Activated B cell treated with CpG ODN at 0.5 μM for 24 hours (primary cell): ENCODE results near the gene G2E3. TPM values are rescaled to one million over a fixed set of nuclear protein-coding genes. Genes with fewer than 3 reads are reported as not detected.
"Not testable (repeated sequence)": the region's sequence is repeated elsewhere in the genome, so short reads cannot be mapped to it uniquely, and the experiment has no call there.

ENCODE experiments used
- ATAC-seq: fragments of 200-7000 bp; cut with Tn5 transposase; one replicate; pipeline ENCODE4 v1.10.0; 2021; ENCODE audit warnings: low read depth, mild to moderate bottlenecking, moderate library complexity
- CTCF ChIA-PET: fragments of 350-600 bp; sonication (Branson Sonifier 250); formaldehyde crosslinking; loops from one replicate; lab custom pipeline; 2021; ENCODE audit warnings: antibody characterized with exemption; lab: Charles Lee
- POLR2A ChIA-PET: fragments of 350-600 bp; sonication (Branson Sonifier 250); formaldehyde crosslinking; loops from one replicate; lab custom pipeline; 2021; ENCODE audit warnings: antibody characterized with exemption; lab: Charles Lee
- DNase-seq: peaks from one replicate; pipeline ENCODE4 v3.0.0; 2022
- H3K27ac Mint-ChIP-seq: one replicate; pipeline ENCODE4 v1.8.0; 2020; ENCODE audit warnings: mixed read lengths
- H3K27me3 Mint-ChIP-seq: one replicate; pipeline ENCODE4 v1.8.0; 2021; ENCODE audit warnings: mixed read lengths
- H3K36me3 Mint-ChIP-seq: one replicate; pipeline ENCODE4 v1.8.0; 2021; ENCODE audit warnings: low read depth, mixed read lengths
- H3K4me1 Mint-ChIP-seq: one replicate; pipeline ENCODE4 v1.8.0; 2021; ENCODE audit warnings: mixed read lengths
- H3K4me3 Mint-ChIP-seq: one replicate; pipeline ENCODE4 v1.8.0; 2020; ENCODE audit warnings: mild to moderate bottlenecking, mixed read lengths
- H3K9me3 Mint-ChIP-seq: one replicate; pipeline ENCODE4 v1.8.0; 2020; ENCODE audit warnings: mixed read lengths
- intact Hi-C: fragments of 100-400 bp; cut with micrococcal nuclease; formaldehyde crosslinking; loops from one replicate; pipeline ENCODE4 v1.15.1; 2024
- total RNA-seq: library from RNA; stranded (reverse); gene quantifications from 2 replicates; pipeline ENCODE4 v1.2.3, GENCODE V29; 2022
- TF ChIP-seq, protein P1 (sequence below): fragments of 200-600 bp; IDR thresholded peaks from one replicate; pipeline ENCODE4 v1.8.0; 2022; ENCODE audit warnings: antibody characterized with exemption, mild to moderate bottlenecking

G2E3 gene
- total RNA-seq, 1 donor from 2014 or later, result 32.6 TPM

DNA sequence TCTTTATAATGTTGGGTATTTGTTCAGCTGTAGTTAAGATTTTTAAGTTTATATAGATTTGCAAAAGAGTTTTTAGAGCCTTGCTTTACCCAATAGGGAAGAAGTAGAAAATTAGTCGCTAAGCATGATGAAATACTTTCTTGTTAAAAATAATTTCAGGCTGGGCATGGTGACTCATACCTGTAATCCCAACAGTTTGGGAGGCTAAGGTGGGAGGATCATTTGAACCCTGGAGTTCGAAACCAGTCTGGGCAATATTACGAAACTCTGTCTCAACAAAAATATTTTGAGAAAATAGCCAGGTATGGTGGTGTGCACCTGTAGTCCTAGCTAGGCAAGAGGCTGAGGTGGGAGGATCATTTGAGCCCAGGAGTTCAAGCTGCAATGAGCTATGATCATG lies 44.4 kb downstream of the G2E3 start:
- Mint-ChIP-seq H3K4me3 (no peak overlapping the region), H3K4me1 (no peaks in the 10 kb centered on the region), H3K27me3 (no peaks in the 10 kb centered on the region), H3K9me3 (no peaks in the 10 kb centered on the region), H3K27ac (no peak overlapping the region), H3K36me3 (peaks cover 67% of the 10 kb centered on the region)
- POLR2A ChIA-PET, result no interaction called here
- CTCF ChIA-PET, result no interaction called here
- no peak for DNase-seq
- intact Hi-C loops, result no loop called here
- no peak for ATAC-seq
- TF ChIP-seq, protein P1, sequence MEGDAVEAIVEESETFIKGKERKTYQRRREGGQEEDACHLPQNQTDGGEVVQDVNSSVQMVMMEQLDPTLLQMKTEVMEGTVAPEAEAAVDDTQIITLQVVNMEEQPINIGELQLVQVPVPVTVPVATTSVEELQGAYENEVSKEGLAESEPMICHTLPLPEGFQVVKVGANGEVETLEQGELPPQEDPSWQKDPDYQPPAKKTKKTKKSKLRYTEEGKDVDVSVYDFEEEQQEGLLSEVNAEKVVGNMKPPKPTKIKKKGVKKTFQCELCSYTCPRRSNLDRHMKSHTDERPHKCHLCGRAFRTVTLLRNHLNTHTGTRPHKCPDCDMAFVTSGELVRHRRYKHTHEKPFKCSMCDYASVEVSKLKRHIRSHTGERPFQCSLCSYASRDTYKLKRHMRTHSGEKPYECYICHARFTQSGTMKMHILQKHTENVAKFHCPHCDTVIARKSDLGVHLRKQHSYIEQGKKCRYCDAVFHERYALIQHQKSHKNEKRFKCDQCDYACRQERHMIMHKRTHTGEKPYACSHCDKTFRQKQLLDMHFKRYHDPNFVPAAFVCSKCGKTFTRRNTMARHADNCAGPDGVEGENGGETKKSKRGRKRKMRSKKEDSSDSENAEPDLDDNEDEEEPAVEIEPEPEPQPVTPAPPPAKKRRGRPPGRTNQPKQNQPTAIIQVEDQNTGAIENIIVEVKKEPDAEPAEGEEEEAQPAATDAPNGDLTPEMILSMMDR, result no peak

DNA sequence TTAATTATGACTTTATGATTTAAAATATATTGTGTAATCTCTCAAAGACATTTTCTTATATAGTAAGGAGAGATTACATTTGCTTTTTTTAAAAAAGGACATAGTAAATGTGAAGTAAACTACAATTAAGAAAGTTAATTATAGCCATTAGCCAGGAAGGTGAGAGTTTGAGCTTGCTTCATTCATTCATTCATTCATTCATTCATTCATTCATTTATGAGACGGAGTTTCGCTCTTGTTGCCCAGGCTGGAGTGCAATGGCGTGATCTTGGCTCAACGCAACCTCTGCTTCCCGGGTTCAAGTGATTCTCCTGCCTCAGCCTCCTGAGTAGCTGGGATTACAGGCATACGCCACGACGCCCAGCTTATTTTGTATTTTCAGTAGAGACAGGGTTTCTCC lies 45.7 kb downstream of the G2E3 start:
- peaks cover 64% of the 10 kb centered on the region for H3K36me3 Mint-ChIP-seq
- H3K9me3 Mint-ChIP-seq, H3K4me1 Mint-ChIP-seq, CTCF ChIA-PET, ATAC-seq, H3K27ac Mint-ChIP-seq, DNase-seq, H3K27me3 Mint-ChIP-seq, POLR2A ChIA-PET, intact Hi-C loops, H3K4me3 Mint-ChIP-seq: not testable (repeated sequence)

DNA sequence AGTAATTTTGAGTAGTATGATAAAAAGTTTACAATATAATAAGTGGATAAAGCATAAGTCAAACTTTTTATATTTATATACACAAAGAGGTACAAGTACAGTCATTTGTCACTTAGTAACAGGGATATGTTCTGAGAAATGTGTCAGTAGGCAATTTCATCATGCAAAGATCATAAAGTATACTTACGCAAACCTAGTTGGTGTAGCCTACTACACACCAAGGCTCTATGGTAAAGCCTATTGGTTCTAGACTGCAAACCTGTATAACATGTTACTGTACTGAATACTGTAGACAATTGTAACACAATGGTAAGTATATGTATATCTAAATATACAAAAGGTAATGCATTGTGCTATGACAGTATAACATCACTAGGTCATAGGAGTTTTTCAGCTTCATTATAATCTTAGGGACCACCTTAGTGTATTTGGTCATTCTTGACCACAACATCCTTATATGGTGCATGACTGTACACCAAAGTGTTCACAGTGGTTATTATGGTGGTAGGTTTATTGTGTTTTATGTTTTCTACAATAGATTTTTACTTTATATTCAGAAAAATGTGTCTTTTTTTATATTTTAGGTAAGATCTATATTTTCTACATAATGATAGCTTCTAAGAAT lies 48.3 kb downstream of the G2E3 start:
- H3K27me3 Mint-ChIP-seq, result no peaks in the 10 kb centered on the region
- H3K36me3 Mint-ChIP-seq, result peaks cover 56% of the 10 kb centered on the region
- POLR2A ChIA-PET, result no interaction called here
- intact Hi-C loops, result no loop called here
- no peak for ATAC-seq
- no peak for DNase-seq
- H3K9me3 Mint-ChIP-seq, result no peaks in the 10 kb centered on the region
- CTCF ChIA-PET, result no interaction called here
- H3K27ac Mint-ChIP-seq, result no peak overlapping the region
- TF ChIP-seq, protein P1, result no peak
- H3K4me3 Mint-ChIP-seq, result no peak overlapping the region
- H3K4me1 Mint-ChIP-seq, result no peaks in the 10 kb centered on the region

DNA sequence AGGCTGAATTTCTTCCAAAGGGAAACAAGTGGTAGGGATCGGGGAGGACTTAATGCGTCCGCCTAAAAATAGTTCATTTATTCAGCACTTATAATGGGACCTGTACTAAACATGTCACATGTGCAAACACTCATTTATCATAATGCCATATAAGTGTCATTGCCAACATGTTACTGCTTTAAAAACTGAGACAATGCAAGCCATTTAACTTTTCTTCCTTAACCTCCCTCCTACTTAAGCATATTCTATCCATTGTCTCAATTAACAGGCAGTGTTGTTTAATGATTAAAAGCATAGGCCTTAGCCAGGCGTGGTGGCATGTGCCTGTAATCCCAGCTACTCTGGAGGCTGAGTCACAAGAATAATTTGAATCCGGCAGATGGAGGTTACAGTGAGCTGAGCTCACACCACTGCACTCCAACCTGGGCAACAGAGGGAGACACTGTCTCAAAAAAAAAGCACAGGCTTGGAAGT lies 49.6 kb downstream of the G2E3 start:
- TF ChIP-seq, protein P1, result no peak
- CTCF ChIA-PET, result no interaction called here
- ATAC-seq (no peak), DNase-seq (no peak)
- intact Hi-C loops, result no loop called here
- Mint-ChIP-seq H3K27me3 (no peaks in the 10 kb centered on the region), H3K4me3 (no peak overlapping the region), H3K36me3 (peaks cover 49% of the 10 kb centered on the region), H3K9me3 (no peaks in the 10 kb centered on the region), H3K27ac (no peak overlapping the region), H3K4me1 (no peaks in the 10 kb centered on the region)
- POLR2A ChIA-PET, result no interaction called here

DNA sequence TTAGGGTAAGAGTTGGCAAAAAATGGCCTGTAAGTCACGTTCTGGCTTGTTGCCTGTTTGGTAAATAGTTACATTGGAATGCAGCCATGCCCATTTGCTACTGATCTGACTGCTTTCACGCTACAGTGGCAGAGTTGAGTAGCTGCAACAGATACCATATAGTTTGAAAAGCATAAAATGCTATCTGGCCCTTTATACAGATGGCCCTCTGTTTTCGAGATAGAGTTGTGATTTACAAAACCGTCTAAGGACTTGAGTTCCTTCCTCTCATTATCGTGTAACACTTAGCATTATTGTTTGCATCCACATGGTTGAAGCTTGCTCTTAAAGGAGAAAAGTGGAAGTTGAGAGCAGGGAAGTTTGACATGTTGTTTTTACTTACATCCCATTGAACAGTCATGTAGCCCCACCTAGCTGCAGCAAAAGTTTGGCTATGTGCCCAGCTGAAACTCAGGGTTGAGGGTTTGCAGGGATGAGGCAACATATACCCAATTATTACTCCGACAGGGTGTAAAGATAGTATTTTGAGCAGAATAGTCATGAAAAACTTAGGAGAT lies 51.9 kb downstream of the G2E3 start:
- Mint-ChIP-seq H3K27me3 (no peaks in the 10 kb centered on the region), H3K36me3 (peaks cover 42% of the 10 kb centered on the region), H3K4me3 (peak overlapping the region; percentile 38), H3K4me1 (no peaks in the 10 kb centered on the region), H3K27ac (no peak overlapping the region), H3K9me3 (no peaks in the 10 kb centered on the region)
- ATAC-seq (no peak), DNase-seq (no peak)
- intact Hi-C loops, result loop anchor here (1.0 kb wide), 2 partner anchors 9 to 236 kb away; no protein-coding TSS in a partner anchor
- TF ChIP-seq, protein P1, result no peak
- POLR2A ChIA-PET, result no interaction called here
- CTCF ChIA-PET, result interaction anchor here (0.6 to 1.5 kb wide), 2 partner anchors 237 to 1532 kb away, joined by 3 to 5 read pairs; no protein-coding TSS in a partner anchor
